HepG2 (cell line): ENCODE results near the gene HEPACAM. TPM values are rescaled to one million over a fixed set of nuclear protein-coding genes. Genes with fewer than 3 reads are reported as not detected.

ENCODE experiments used
- ARNT2 ChIP-seq: sonication (generic); formaldehyde crosslinking; IDR thresholded peaks from 2 replicates; pipeline ENCODE4 v1.8.0; 2022; ENCODE audit warnings: mild to moderate bottlenecking, low read depth, missing genetic modification reagents, moderate library complexity
- ATRX ChIP-seq: sonication (generic); formaldehyde crosslinking; IDR thresholded peaks from 2 replicates; pipeline ENCODE4 v1.4.0; 2020; ENCODE audit warnings: missing genetic modification reagents, borderline replicate concordance
- CBX1 ChIP-seq: IDR thresholded peaks from one replicate; pipeline ENCODE4 v1.6.1; 2016; ENCODE audit warnings: antibody characterized with exemption, low read depth
- CENPBD1 ChIP-seq: sonication (generic); formaldehyde crosslinking; IDR thresholded peaks from 2 replicates; pipeline ENCODE4 v1.8.0; 2022; ENCODE audit warnings: missing genetic modification reagents, low read depth, mild to moderate bottlenecking, borderline replicate concordance
- CREB3 ChIP-seq: sonication (generic); formaldehyde crosslinking; IDR thresholded peaks from 2 replicates; pipeline ENCODE4 v1.5.0; 2020; ENCODE audit warnings: missing genetic modification reagents
- ESRRA ChIP-seq: sonication (generic); formaldehyde crosslinking; IDR thresholded peaks from 2 replicates; pipeline ENCODE4 v1.5.1; 2020; ENCODE audit warnings: mild to moderate bottlenecking, low read depth, missing genetic modification reagents
- ETV5 ChIP-seq: IDR thresholded peaks from 2 replicates; pipeline ENCODE4 v1.6.1; 2018; ENCODE audit warnings: missing biosample characterization, missing genetic modification reagents, inconsistent platforms, borderline replicate concordance
- FOXM1 ChIP-seq: sonication (generic); formaldehyde crosslinking; IDR thresholded peaks from 2 replicates; pipeline ENCODE4 v1.5.0; 2020; ENCODE audit warnings: missing genetic modification reagents
- GTF2F1 ChIP-seq: fragments of 150-350 bp; IDR thresholded peaks from 2 replicates; pipeline ENCODE4 v1.6.1; 2014; ENCODE audit warnings: low read length
- HCFC1 ChIP-seq: fragments of 150-350 bp; IDR thresholded peaks from 2 replicates; pipeline ENCODE4 v1.6.1; 2014; ENCODE audit warnings: low read depth, low read length
- HMGXB4 ChIP-seq, 2 experiments: sonication (generic) in 1 of 2; formaldehyde crosslinking in 1 of 2; IDR thresholded peaks; 2 replicates each; pipeline versions ENCODE4 v1.4.0 to v1.6.1; 2018 to 2020; ENCODE audit warnings: missing genetic modification reagents in 2 of 2, borderline replicate concordance in 1 of 2, low read depth in 1 of 2, mild to moderate bottlenecking in 1 of 2, missing biosample characterization in 1 of 2
- PBX2 ChIP-seq: IDR thresholded peaks from 2 replicates; pipeline ENCODE4 v1.6.1; 2016; ENCODE audit warnings: control low read depth
- THAP11 ChIP-seq: IDR thresholded peaks from 2 replicates; pipeline ENCODE4 v1.6.1; 2016; ENCODE audit warnings: missing biosample characterization, missing genetic modification reagents
- ZNF276 ChIP-seq: sonication (generic); formaldehyde crosslinking; IDR thresholded peaks from 2 replicates; pipeline ENCODE4 v1.4.0; 2020; ENCODE audit warnings: mild to moderate bottlenecking, low read depth, missing genetic modification reagents
- ZNF3 ChIP-seq: IDR thresholded peaks from 2 replicates; pipeline ENCODE4 v1.7.0; 2017; ENCODE audit warnings: inconsistent platforms
- ZNF326 ChIP-seq: sonication (generic); formaldehyde crosslinking; IDR thresholded peaks from 2 replicates; pipeline ENCODE4 v1.4.0; 2020; ENCODE audit warnings: missing genetic modification reagents, borderline replicate concordance
- ZNF354B ChIP-seq: sonication (generic); formaldehyde crosslinking; IDR thresholded peaks from 2 replicates; pipeline ENCODE4 v1.8.0; 2022; ENCODE audit warnings: mild to moderate bottlenecking, missing genetic modification reagents
- ZNF550 ChIP-seq: sonication (generic); formaldehyde crosslinking; IDR thresholded peaks from 2 replicates; pipeline ENCODE4 v1.4.0; 2020; ENCODE audit warnings: mild to moderate bottlenecking, missing genetic modification reagents, borderline replicate concordance
- ZNF574 ChIP-seq: sonication (generic); formaldehyde crosslinking; IDR thresholded peaks from 2 replicates; pipeline ENCODE4 v1.4.0; 2020; ENCODE audit warnings: missing genetic modification reagents
- ZNF782 ChIP-seq: sonication (generic); formaldehyde crosslinking; IDR thresholded peaks from 2 replicates; pipeline ENCODE4 v1.4.0; 2020; ENCODE audit warnings: missing genetic modification reagents, mild to moderate bottlenecking, borderline replicate concordance
- polyA plus RNA-seq, 8 experiments: library from polyadenylated mRNA; depleted of rRNA in 3 of 8; stranded (reverse) in 7 of 8; unstranded in 1 of 8; fragments of >200 nt; fragmentation: Illumina TruSeq in 4 of 8; extraction: Trizol in 4 of 8; gene quantifications; 2 replicates each; pipeline versions ENCODE4 v1.2.1 to v1.2.3, GENCODE V29; 2011 to 2016; ENCODE audit warnings: low read depth in 4 of 8, missing spikeins in 1 of 8, mixed read lengths in 1 of 8; ENCODE audit not compliant: insufficient read depth in 1 of 8
- total RNA-seq, 5 experiments: library from RNA; depleted of rRNA; stranded (reverse); fragments of >200 nt; fragmentation: Illumina TruSeq; extraction: Trizol; gene quantifications; 2 replicates each; pipeline ENCODE4 v1.2.3, GENCODE V29; 2016; ENCODE audit warnings: low read depth in 1 of 5

HEPACAM gene
- total and polyA plus RNA-seq, 2 of the 13 experiments (the other 11 are each of a cell fraction or from before 2014, with no cell fraction given), result 66.9 to 121 TPM

GRCh38 chr11:124882339-124883071 is 53.3 kb downstream of the HEPACAM start (continued):
- TF ChIP-seq CREB3, result no peak
- no peak for TF ChIP-seq ZNF3
- no peak for TF ChIP-seq ZNF276 (CRISPR knock-in tag)
- TF ChIP-seq CENPBD1 (CRISPR knock-in tag), result no peak
- TF ChIP-seq HCFC1, result no peak
- no peak for TF ChIP-seq ARNT2
- TF ChIP-seq THAP11, result no peak
- no peak for TF ChIP-seq FOXM1 (CRISPR knock-in tag)
- no peak for TF ChIP-seq ZNF326 (CRISPR knock-in tag)
- no peak for TF ChIP-seq ZNF354B (CRISPR knock-in tag)
- no peak for TF ChIP-seq PBX2 (CRISPR knock-in tag)
- no peak for TF ChIP-seq ATRX (CRISPR knock-in tag)
- TF ChIP-seq ESRRA (CRISPR knock-in tag), result no peak
- no peak for TF ChIP-seq GTF2F1
- TF ChIP-seq ZNF574 (CRISPR knock-in tag), result peak; percentile 19; the same call in 1 of the 2 replicates
- peak; percentile 35; the same call in 1 of the 2 replicates for TF ChIP-seq ETV5 (CRISPR knock-in tag)
- peak; percentile 52; the same call in 1 of the 2 replicates for TF ChIP-seq ZNF782 (CRISPR knock-in tag)
- TF ChIP-seq ZNF550, result no peak
- no peak for TF ChIP-seq CBX1
- TF ChIP-seq HMGXB4 (CRISPR knock-in tag; IDR thresholded peaks at IDR 0.05; ENCODE audit: borderline replicate concordance in 1 of 2, low read depth in 1 of 2), result peak in 1 of 2 experiments; percentile 40; a peak in 2 of 4 replicates
